WTC11 (cell line): Measurements from ENCODE around the gene STX8. TPM values are rescaled to one million over a fixed set of nuclear protein-coding genes. Genes with fewer than 3 reads are reported as not detected.

Experiments
- ATAC-seq: fragments of 200-7000 bp; cut with Tn5 transposase; 2 replicates; pipeline ENCODE4 v1.10.0; 2021; ENCODE audit warnings: mild to moderate bottlenecking, moderate library complexity
- CTCF ChIA-PET: fragments of 300-600 bp; sonication (Branson Sonifier 250); formaldehyde crosslinking; loops from one replicate; lab custom pipeline; 2021; ENCODE audit warnings: antibody characterized with exemption; lab: Charles Lee
- POLR2A ChIA-PET: fragments of 350-600 bp; sonication (Branson Sonifier 250); formaldehyde crosslinking; loops from one replicate; lab custom pipeline; 2021; ENCODE audit warnings: antibody characterized with exemption; lab: Charles Lee
- DNase-seq: peaks from one replicate; pipeline ENCODE4 v3.0.0; 2021; ENCODE audit warnings: low spot score
- H3K27ac Mint-ChIP-seq: 2 replicates; pipeline ENCODE4 v1.8.0; 2021; ENCODE audit warnings: mixed read lengths
- H3K27me3 Mint-ChIP-seq: 2 replicates; pipeline ENCODE4 v1.8.0; 2021; ENCODE audit warnings: low read depth, mild to moderate bottlenecking, moderate library complexity, mixed read lengths
- H3K36me3 Mint-ChIP-seq: 2 replicates; pipeline ENCODE4 v1.8.0; 2021; ENCODE audit warnings: mixed read lengths
- H3K4me1 Mint-ChIP-seq: 2 replicates; pipeline ENCODE4 v1.8.0; 2022; ENCODE audit warnings: mixed read lengths
- H3K4me3 Mint-ChIP-seq: 2 replicates; pipeline ENCODE4 v1.8.0; 2021; ENCODE audit warnings: mild to moderate bottlenecking, moderate library complexity, mixed read lengths
- H3K9me3 Mint-ChIP-seq: 2 replicates; pipeline ENCODE4 v1.8.0; 2021; ENCODE audit warnings: mixed read lengths
- CTCF ChIP-seq: fragments of 200-600 bp; IDR thresholded peaks from 2 replicates; pipeline ENCODE4 v1.8.0; 2022; ENCODE audit warnings: antibody characterized with exemption
- ESRRA ChIP-seq: sonication (generic); formaldehyde crosslinking; IDR thresholded peaks from 2 replicates; pipeline ENCODE4 v1.8.1; 2022; ENCODE audit warnings: mild to moderate bottlenecking, missing genetic modification reagents, borderline replicate concordance
- FOXJ3 ChIP-seq: sonication (generic); formaldehyde crosslinking; IDR thresholded peaks from 2 replicates; pipeline ENCODE4 v1.9.0; 2021; ENCODE audit warnings: missing genetic modification reagents, mild to moderate bottlenecking, borderline replicate concordance
- HMGA2 ChIP-seq: fragments of 250-450 bp; sonication (Bioruptor Pico); IDR thresholded peaks from 2 replicates; pipeline ENCODE4 v1.4.0; 2021; ENCODE audit warnings: mild to moderate bottlenecking, moderate library complexity
- JAZF1 ChIP-seq: fragments of 250-450 bp; sonication (Bioruptor Pico); IDR thresholded peaks from 2 replicates; pipeline ENCODE4 v1.9.0; 2021; ENCODE audit warnings: moderate library complexity, mild to moderate bottlenecking, inconsistent platforms
- MAX ChIP-seq: sonication (generic); formaldehyde crosslinking; IDR thresholded peaks from 2 replicates; pipeline ENCODE4 v1.8.0; 2022; ENCODE audit warnings: mild to moderate bottlenecking, missing genetic modification reagents
- NFE2L1 ChIP-seq: sonication (generic); formaldehyde crosslinking; IDR thresholded peaks from 2 replicates; pipeline ENCODE4 v1.8.1; 2023; ENCODE audit warnings: missing genetic modification reagents
- PRRX2 ChIP-seq: fragments of 250-450 bp; sonication (Bioruptor Pico); IDR thresholded peaks from 2 replicates; pipeline ENCODE4 v1.8.0; 2021; ENCODE audit warnings: mild to moderate bottlenecking
- RORB ChIP-seq: fragments of 250-450 bp; sonication (Bioruptor Pico); IDR thresholded peaks from 2 replicates; pipeline ENCODE4 v1.9.0; 2021; ENCODE audit warnings: mild to moderate bottlenecking
- SP1 ChIP-seq: sonication (generic); formaldehyde crosslinking; conservative IDR thresholded peaks from 2 replicates; pipeline ENCODE4 v1.8.1; 2022; ENCODE audit warnings: missing genetic modification reagents
- ZBTB21 ChIP-seq: sonication (generic); formaldehyde crosslinking; IDR thresholded peaks from 2 replicates; pipeline ENCODE4 v1.8.1; 2023; ENCODE audit warnings: mild to moderate bottlenecking, missing genetic modification reagents, borderline replicate concordance
- ZBTB43 ChIP-seq: sonication (generic); formaldehyde crosslinking; IDR thresholded peaks from 2 replicates; pipeline ENCODE4 v1.8.1; 2023; ENCODE audit warnings: mild to moderate bottlenecking, missing genetic modification reagents
- ZNF219 ChIP-seq: sonication (generic); formaldehyde crosslinking; IDR thresholded peaks from 2 replicates; pipeline ENCODE4 v1.8.0; 2023; ENCODE audit warnings: missing genetic modification reagents, mild to moderate bottlenecking, borderline replicate concordance
- ZNF232 ChIP-seq: sonication (generic); formaldehyde crosslinking; IDR thresholded peaks from 2 replicates; pipeline ENCODE4 v1.8.0; 2022; ENCODE audit warnings: mild to moderate bottlenecking, missing genetic modification reagents
- ZNF281 ChIP-seq: sonication (generic); formaldehyde crosslinking; IDR thresholded peaks from 2 replicates; pipeline ENCODE4 v1.8.0; 2023; ENCODE audit warnings: mild to moderate bottlenecking, missing genetic modification reagents
- total RNA-seq: library from RNA; stranded (reverse); gene quantifications from 3 replicates; pipeline ENCODE4 v1.2.3, GENCODE V29; 2021
- TF ChIP-seq, protein P1 (sequence below): sonication (generic); formaldehyde crosslinking; IDR thresholded peaks from 2 replicates; pipeline ENCODE4 v1.8.1; 2023; ENCODE audit warnings: mild to moderate bottlenecking, moderate library complexity, missing genetic modification reagents
- TF ChIP-seq, protein P2 (sequence below): sonication (generic); formaldehyde crosslinking; IDR thresholded peaks from 2 replicates; pipeline ENCODE4 v1.8.1; 2023; ENCODE audit warnings: mild to moderate bottlenecking, missing genetic modification reagents, borderline replicate concordance
- TF ChIP-seq, protein P3 (sequence below): sonication (generic); formaldehyde crosslinking; IDR thresholded peaks from 2 replicates; pipeline ENCODE4 v1.8.0; 2022; ENCODE audit warnings: mild to moderate bottlenecking, missing genetic modification reagents
- TF ChIP-seq, protein P4 (sequence below): fragments of 250-450 bp; sonication (Bioruptor Pico); IDR thresholded peaks from 2 replicates; pipeline ENCODE4 v1.9.0; 2021; ENCODE audit warnings: moderate library complexity, mild to moderate bottlenecking, inconsistent platforms, borderline replicate concordance

The STX8 gene
- total RNA-seq, 1 experiment from 2014 or later, result 39.9 TPM

DNA sequence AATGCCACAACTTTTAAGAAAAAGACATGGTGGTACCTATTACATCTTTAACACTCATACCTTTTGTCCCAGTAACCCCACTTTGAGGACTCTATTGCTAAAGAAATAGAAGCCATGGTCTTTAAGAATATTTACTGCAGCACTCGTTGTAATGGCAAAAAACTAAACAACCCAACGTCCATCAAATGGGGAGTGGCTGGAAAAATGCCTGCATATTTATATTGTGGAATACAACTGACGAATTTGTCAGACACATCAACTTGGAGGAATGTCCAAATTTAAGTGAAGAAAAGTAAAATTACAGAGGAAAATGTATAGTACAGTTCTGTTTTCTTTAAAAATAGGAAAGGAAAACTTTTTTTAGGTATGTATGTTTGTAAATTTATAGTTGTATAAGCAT, 47.8 kb downstream of the STX8 start (continued):
- TF ChIP-seq, protein P1, sequence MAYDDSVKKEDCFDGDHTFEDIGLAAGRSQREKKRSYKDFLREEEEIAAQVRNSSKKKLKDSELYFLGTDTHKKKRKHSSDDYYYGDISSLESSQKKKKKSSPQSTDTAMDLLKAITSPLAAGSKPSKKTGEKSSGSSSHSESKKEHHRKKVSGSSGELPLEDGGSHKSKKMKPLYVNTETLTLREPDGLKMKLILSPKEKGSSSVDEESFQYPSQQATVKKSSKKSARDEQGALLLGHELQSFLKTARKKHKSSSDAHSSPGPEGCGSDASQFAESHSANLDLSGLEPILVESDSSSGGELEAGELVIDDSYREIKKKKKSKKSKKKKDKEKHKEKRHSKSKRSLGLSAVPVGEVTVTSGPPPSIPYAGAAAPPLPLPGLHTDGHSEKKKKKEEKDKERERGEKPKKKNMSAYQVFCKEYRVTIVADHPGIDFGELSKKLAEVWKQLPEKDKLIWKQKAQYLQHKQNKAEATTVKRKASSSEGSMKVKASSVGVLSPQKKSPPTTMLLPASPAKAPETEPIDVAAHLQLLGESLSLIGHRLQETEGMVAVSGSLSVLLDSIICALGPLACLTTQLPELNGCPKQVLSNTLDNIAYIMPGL (CRISPR knock-in tag), result no peak
- TF ChIP-seq ZNF281 (CRISPR knock-in tag) (no peak), FOXJ3 (CRISPR knock-in tag) (no peak)

DNA sequence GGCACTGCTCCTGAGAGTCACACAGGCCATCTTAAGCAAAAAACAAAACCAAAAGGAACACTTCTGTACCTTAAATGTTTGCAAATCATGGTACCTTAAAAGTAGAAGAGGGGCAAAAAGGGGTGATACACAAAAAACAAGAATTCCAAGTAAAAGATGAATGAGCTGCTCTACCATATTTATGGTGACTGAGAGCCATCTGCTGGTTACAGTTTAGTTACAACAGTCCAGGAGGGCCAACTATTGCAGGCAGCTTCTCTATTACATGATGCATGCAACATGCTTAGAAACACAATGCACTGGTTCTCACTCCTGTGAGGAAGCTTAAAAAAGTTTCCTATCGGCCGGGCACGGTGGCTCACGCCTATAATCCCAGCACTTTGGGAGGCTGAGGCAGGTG, 53.5 kb downstream of the STX8 start:
- no peak overlapping the region for H3K27ac Mint-ChIP-seq
- H3K9me3 Mint-ChIP-seq, result no peaks in the 10 kb centered on the region
- peaks cover 27% of the 10 kb centered on the region for H3K4me1 Mint-ChIP-seq
- CTCF ChIA-PET, result interaction anchor here (0.5 to 2.2 kb wide), 35 partner anchors 8 to 1057 kb away, joined by 3 to 15 read pairs (median 4); partner anchors contain the start of genes CFAP52 and MFSD6L
- DNase-seq, result no peak
- no peaks in the 10 kb centered on the region for H3K27me3 Mint-ChIP-seq
- no peaks in the 10 kb centered on the region for H3K36me3 Mint-ChIP-seq
- H3K4me3 Mint-ChIP-seq, result no peak overlapping the region
- TF ChIP-seq HMGA2 (CRISPR knock-in tag) (no peak), RORB (CRISPR knock-in tag) (no peak), CTCF (0 out of 2 replicates have a peak, but pooled peaks have one; percentile 17), NFE2L1 (CRISPR knock-in tag) (no peak)
- POLR2A ChIA-PET, result no interaction called here
- peak; percentile 87 for ATAC-seq

GRCh38 chr17:9521062-9521461, 54.6 kb downstream of the STX8 start:
- H3K36me3 Mint-ChIP-seq, result no peaks in the 10 kb centered on the region
- H3K27me3 Mint-ChIP-seq, result no peaks in the 10 kb centered on the region
- no peak overlapping the region for H3K27ac Mint-ChIP-seq
- ChIA-PET CTCF (interaction anchor here (0.8 to 2.2 kb wide), 4 partner anchors 8 to 229 kb away, joined by 3 to 6 read pairs (median 4); partner anchors contain the start of gene CFAP52), POLR2A (interaction anchor here (0.6 kb wide), 1 partner anchor 190 kb away, joined by 3 read pairs; no protein-coding TSS in a partner anchor)
- ATAC-seq, result no peak
- no peak overlapping the region for H3K4me3 Mint-ChIP-seq
- TF ChIP-seq, protein P2, sequence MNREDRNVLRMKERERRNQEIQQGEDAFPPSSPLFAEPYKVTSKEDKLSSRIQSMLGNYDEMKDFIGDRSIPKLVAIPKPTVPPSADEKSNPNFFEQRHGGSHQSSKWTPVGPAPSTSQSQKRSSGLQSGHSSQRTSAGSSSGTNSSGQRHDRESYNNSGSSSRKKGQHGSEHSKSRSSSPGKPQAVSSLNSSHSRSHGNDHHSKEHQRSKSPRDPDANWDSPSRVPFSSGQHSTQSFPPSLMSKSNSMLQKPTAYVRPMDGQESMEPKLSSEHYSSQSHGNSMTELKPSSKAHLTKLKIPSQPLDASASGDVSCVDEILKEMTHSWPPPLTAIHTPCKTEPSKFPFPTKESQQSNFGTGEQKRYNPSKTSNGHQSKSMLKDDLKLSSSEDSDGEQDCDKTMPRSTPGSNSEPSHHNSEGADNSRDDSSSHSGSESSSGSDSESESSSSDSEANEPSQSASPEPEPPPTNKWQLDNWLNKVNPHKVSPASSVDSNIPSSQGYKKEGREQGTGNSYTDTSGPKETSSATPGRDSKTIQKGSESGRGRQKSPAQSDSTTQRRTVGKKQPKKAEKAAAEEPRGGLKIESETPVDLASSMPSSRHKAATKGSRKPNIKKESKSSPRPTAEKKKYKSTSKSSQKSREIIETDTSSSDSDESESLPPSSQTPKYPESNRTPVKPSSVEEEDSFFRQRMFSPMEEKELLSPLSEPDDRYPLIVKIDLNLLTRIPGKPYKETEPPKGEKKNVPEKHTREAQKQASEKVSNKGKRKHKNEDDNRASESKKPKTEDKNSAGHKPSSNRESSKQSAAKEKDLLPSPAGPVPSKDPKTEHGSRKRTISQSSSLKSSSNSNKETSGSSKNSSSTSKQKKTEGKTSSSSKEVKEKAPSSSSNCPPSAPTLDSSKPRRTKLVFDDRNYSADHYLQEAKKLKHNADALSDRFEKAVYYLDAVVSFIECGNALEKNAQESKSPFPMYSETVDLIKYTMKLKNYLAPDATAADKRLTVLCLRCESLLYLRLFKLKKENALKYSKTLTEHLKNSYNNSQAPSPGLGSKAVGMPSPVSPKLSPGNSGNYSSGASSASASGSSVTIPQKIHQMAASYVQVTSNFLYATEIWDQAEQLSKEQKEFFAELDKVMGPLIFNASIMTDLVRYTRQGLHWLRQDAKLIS, result no peak
- TF ChIP-seq, protein P3, sequence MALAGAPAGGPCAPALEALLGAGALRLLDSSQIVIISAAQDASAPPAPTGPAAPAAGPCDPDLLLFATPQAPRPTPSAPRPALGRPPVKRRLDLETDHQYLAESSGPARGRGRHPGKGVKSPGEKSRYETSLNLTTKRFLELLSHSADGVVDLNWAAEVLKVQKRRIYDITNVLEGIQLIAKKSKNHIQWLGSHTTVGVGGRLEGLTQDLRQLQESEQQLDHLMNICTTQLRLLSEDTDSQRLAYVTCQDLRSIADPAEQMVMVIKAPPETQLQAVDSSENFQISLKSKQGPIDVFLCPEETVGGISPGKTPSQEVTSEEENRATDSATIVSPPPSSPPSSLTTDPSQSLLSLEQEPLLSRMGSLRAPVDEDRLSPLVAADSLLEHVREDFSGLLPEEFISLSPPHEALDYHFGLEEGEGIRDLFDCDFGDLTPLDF, result no peak
- TF ChIP-seq SP1 (no peak), ESRRA (CRISPR knock-in tag) (no peak), PRRX2 (CRISPR knock-in tag) (no peak), ZBTB21 (CRISPR knock-in tag) (no peak), ZNF219 (CRISPR knock-in tag) (no peak), MAX (CRISPR knock-in tag) (no peak), ZBTB43 (no peak), JAZF1 (CRISPR knock-in tag) (no peak), ZNF232 (CRISPR knock-in tag) (no peak)
- TF ChIP-seq, protein P4, sequence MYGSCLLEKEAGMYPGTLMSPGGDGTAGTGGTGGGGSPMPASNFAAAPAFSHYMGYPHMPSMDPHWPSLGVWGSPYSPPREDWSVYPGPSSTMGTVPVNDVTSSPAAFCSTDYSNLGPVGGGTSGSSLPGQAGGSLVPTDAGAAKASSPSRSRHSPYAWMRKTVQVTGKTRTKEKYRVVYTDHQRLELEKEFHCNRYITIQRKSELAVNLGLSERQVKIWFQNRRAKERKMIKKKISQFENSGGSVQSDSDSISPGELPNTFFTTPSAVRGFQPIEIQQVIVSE (CRISPR knock-in tag), result no peak
- DNase-seq, result no peak
- H3K9me3 Mint-ChIP-seq, result no peaks in the 10 kb centered on the region
- peaks cover 27% of the 10 kb centered on the region for H3K4me1 Mint-ChIP-seq
